AG09309 (cell line): ENCODE data around the gene SEC63.
"Not testable (repeated sequence)": the region's sequence is repeated elsewhere in the genome, so short reads cannot be mapped to it uniquely, and the experiment has no call there.

Source experiments
- DNase-seq: peaks from one replicate; pipeline ENCODE4 v3.0.0-alpha.2; 2010; ENCODE audit warnings: low read depth
- H3K4me3 ChIP-seq: 2 replicates; pipeline ENCODE4 v1.5.1; 2011; ENCODE audit warnings: mild to moderate bottlenecking, low read depth, low read length, moderate library complexity; ENCODE audit not compliant: control insufficient read depth
- CTCF ChIP-seq: IDR thresholded peaks from 2 replicates; pipeline ENCODE4 v1.5.1; 2011; ENCODE audit warnings: mild to moderate bottlenecking, low read depth, low read length, inconsistent platforms; ENCODE audit not compliant: insufficient read depth, control insufficient read depth; ENCODE audit errors: missing control alignments

Gene SEC63

DNA sequence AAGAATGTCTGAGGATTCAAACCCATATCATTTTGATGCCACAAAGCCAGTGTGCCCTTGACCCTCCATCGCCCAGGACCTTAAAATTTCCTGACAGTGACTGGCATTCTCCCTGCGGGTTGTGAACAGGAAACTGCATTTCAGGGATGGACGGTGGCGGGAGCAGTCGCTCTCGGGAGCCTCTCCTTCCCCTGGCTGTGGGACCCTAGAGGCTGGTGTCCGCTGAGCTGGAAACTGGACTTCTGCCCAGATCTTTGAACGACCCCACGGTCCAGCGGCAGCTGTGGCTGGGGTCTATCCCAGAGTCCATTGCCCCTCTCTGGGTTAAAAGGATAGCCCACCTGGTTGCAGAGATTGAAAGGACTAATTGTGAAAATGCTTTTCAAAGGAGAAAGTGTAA, 1.4 kb upstream of the SEC63 start:
- no peak overlapping the region for H3K4me3 ChIP-seq
- no peak for TF ChIP-seq CTCF
- no peak for DNase-seq

DNA sequence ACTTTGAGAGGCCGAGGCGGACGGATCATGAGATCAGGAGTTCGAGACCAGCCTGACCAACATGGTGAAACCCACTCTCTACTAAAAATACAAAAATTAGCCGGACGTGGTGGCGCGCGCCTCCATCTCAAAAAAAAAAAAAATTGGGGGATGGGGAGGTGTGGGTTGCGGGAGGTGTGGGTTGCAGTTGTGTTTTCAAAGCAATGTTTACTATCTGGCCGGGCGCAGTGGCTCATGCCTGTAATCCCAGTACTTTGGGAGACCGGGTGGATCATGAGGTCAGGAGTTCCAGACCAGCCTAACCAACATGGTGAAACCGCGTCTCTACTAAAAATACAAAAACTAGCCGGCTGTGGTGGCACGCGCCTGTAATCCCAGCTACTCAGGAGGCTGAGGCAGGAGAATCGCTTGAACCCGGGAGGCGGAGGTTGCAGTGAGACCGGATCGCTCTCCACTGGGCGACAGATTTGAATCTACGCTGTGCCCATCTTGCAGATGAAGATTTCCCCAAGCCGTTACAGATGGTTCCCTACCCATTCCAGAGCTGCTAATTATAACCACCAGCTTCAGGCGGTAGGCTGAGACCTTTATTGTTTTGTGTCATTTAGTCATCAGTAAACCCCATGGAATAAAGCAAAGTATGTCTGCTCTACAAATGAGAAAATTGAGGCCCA, 818 bp upstream of the SEC63 start:
- not testable (repeated sequence) for DNase-seq
- peak overlapping the region; percentile 48 for H3K4me3 ChIP-seq

DNA sequence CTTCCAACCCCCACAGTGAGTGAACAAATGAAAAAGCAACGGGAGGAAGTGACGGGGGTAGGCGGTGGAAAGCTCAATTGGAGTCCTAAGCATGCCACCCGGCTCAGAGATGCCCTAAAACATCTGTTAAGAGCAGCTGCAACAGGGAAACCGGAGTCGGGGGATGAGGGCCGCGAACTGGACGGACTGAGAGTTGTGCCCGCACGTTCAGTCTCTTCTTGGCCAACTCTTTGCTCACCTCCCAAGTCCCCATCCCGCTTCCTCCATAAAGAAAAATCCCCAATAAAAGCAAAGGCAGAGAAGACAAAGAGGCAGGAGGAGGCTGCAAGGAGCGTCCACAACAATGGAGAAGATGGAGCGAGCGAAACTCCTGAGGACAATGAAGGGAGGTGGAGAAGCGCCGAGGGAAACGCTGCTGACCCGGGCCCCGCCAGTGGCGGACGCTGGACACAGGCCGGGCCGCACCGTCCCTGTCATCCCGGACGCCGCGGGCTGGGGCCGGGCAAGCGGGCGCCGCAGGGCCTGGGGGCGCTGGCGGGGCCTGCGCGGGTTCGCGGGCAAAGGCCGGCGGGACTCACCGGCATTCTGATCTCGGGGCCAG, 600 bp downstream of the SEC63 start:
- no peak for TF ChIP-seq CTCF
- DNase-seq: no peak
- H3K4me3 ChIP-seq: peak overlapping the region; percentile 92

GRCh38 chr6:107956586-107957307, 1.3 kb downstream of the SEC63 start:
- DNase-seq: no peak
- peak overlapping the region; percentile 92 for H3K4me3 ChIP-seq
- no peak for TF ChIP-seq CTCF

- no peak for DNase-seq
- peak overlapping the region; percentile 92 for H3K4me3 ChIP-seq
- no peak for TF ChIP-seq CTCF
Measured at GRCh38 chr6:107956181-107956580, 1.8 kb downstream of the SEC63 start.

GRCh38 chr6:107953858-107954414, 4.1 kb downstream of the SEC63 start:
- not testable (repeated sequence) for DNase-seq, H3K4me3 ChIP-seq

GRCh38 chr6:107943626-107944439, 14.2 kb downstream of the SEC63 start:
- H3K4me3 ChIP-seq: no peak overlapping the region
- TF ChIP-seq CTCF: no peak
- DNase-seq: no peak
